DND-41 (cell line): ENCODE measurements around the gene MREG.
"Not testable (repeated sequence)": the region's sequence is repeated elsewhere in the genome, so short reads cannot be mapped to it uniquely, and the experiment has no call there.

Source experiments
- ATAC-seq: fragments of 200-7000 bp; cut with Tn5 transposase; 3 replicates; pipeline ENCODE4 v1.9.1; 2021; ENCODE audit warnings: low read depth; ENCODE audit not compliant: insufficient read depth
- DNase-seq: peaks from one replicate; pipeline ENCODE4 v3.0.0-alpha.2; 2020
- H2AFZ ChIP-seq: 2 replicates; pipeline ENCODE4 v1.6.0; 2012; ENCODE audit warnings: low read depth, low read length
- H3K27ac ChIP-seq: 2 replicates; pipeline ENCODE4 v1.5.1; 2012; ENCODE audit warnings: low read length, inconsistent platforms
- H3K27me3 ChIP-seq: fragments of 200-600 bp; sonication (generic); 2 replicates; pipeline ENCODE4 v1.6.0; 2012; ENCODE audit warnings: low read length, mild to moderate bottlenecking, inconsistent platforms; ENCODE audit not compliant: insufficient read depth, poor library complexity
- H3K36me3 ChIP-seq: 2 replicates; pipeline ENCODE4 v1.5.1; 2012; ENCODE audit warnings: low read length, inconsistent platforms; ENCODE audit not compliant: insufficient read depth
- H3K4me1 ChIP-seq: 2 replicates; pipeline ENCODE4 v1.5.1; 2012; ENCODE audit warnings: mild to moderate bottlenecking, low read length; ENCODE audit not compliant: insufficient read depth
- H3K4me2 ChIP-seq: 2 replicates; pipeline ENCODE4 v1.6.0; 2012; ENCODE audit warnings: mild to moderate bottlenecking, moderate library complexity, low read length, inconsistent platforms; ENCODE audit not compliant: insufficient read depth
- H3K4me3 ChIP-seq, 2 experiments: fragments of 200-600 bp in 1 of 2; shearing (Covaris generic) in 1 of 2; 2 replicates each; pipeline ENCODE4 v1.5.1; 2012 to 2016; ENCODE audit warnings: inconsistent platforms in 2 of 2, low read length in 2 of 2, mild to moderate bottlenecking in 2 of 2, low read depth in 1 of 2, moderate library complexity in 1 of 2
- H3K79me2 ChIP-seq: 2 replicates; pipeline ENCODE4 v1.6.0; 2012; ENCODE audit warnings: low read length, inconsistent platforms; ENCODE audit not compliant: insufficient read depth
- H3K9ac ChIP-seq: 2 replicates; pipeline ENCODE4 v1.6.0; 2012; ENCODE audit warnings: low read depth, mild to moderate bottlenecking, inconsistent platforms, low read length, moderate library complexity
- H3K9me3 ChIP-seq: 2 replicates; pipeline ENCODE4 v1.5.1; 2012; ENCODE audit warnings: low read length, moderate library complexity, mild to moderate bottlenecking, inconsistent platforms; ENCODE audit not compliant: insufficient read depth, severe bottlenecking
- H4K20me1 ChIP-seq: 2 replicates; pipeline ENCODE4 v1.6.0; 2012; ENCODE audit warnings: low read length; ENCODE audit not compliant: insufficient read depth
- CTCF ChIP-seq: IDR thresholded peaks from 2 replicates; pipeline ENCODE4 v1.5.1; 2012; ENCODE audit warnings: borderline replicate concordance, low read length, moderate library complexity, mild to moderate bottlenecking; ENCODE audit not compliant: poor library complexity, severe bottlenecking; ENCODE audit errors: extremely low read depth
- EZH2 ChIP-seq: IDR thresholded peaks from 3 replicates; pipeline ENCODE4 v1.6.1; 2012; ENCODE audit warnings: borderline replicate concordance, low read depth, mild to moderate bottlenecking, moderate library complexity, low read length, inconsistent platforms; ENCODE audit not compliant: severe bottlenecking

Gene MREG

GRCh38 chr2:215965532-215966165 lies 47.7 kb downstream of the MREG start:
- no peak overlapping the region for H3K4me2 ChIP-seq
- H2AFZ ChIP-seq = no peak overlapping the region
- H3K9me3 ChIP-seq = no peaks in the 10 kb centered on the region
- no peaks in the 10 kb centered on the region for H3K4me1 ChIP-seq
- no peaks in the 10 kb centered on the region for H3K27me3 ChIP-seq
- H3K9ac ChIP-seq = no peak overlapping the region
- no peaks in the 10 kb centered on the region; the same call in 1 of the 2 replicates for H4K20me1 ChIP-seq
- no peaks in the 10 kb centered on the region; the same call in 1 of the 2 replicates for H3K79me2 ChIP-seq
- no peak for DNase-seq
- no peaks in the 10 kb centered on the region for H3K36me3 ChIP-seq
- TF ChIP-seq EZH2 = no peak
- TF ChIP-seq CTCF = no peak
- no peak overlapping the region for H3K27ac ChIP-seq
- no peak for ATAC-seq
- H3K4me3 ChIP-seq = no peak overlapping the region

- Histone ChIP-seq H3K27ac (no peak overlapping the region), H2AFZ (no peak overlapping the region), H3K4me3 (no peak overlapping the region), H3K9ac (no peak overlapping the region), H3K36me3 (no peaks in the 10 kb centered on the region), H3K4me2 (no peak overlapping the region), H3K4me1 (no peaks in the 10 kb centered on the region), H3K9me3 (no peaks in the 10 kb centered on the region), H4K20me1 (no peaks in the 10 kb centered on the region; the same call in 1 of the 2 replicates), H3K27me3 (no peaks in the 10 kb centered on the region), H3K79me2 (no peaks in the 10 kb centered on the region)
- no peak for DNase-seq
- no peak for ATAC-seq
- TF ChIP-seq EZH2 (no peak), CTCF (no peak)
Measured at GRCh38 chr2:215961981-215962380, 51.4 kb downstream of the MREG start.

- H3K27me3 ChIP-seq = no peaks in the 10 kb centered on the region
- H3K9me3 ChIP-seq = no peaks in the 10 kb centered on the region
- no peaks in the 10 kb centered on the region for H3K79me2 ChIP-seq
- no peak overlapping the region for H2AFZ ChIP-seq
- H3K4me3 ChIP-seq = no peak overlapping the region
- H3K4me1 ChIP-seq = no peaks in the 10 kb centered on the region
- no peak for ATAC-seq
- no peak for DNase-seq
- no peak overlapping the region for H3K9ac ChIP-seq
- H3K27ac ChIP-seq = no peak overlapping the region
- TF ChIP-seq CTCF (no peak), EZH2 (no peak)
- no peaks in the 10 kb centered on the region for H3K36me3 ChIP-seq
- H4K20me1 ChIP-seq = no peaks in the 10 kb centered on the region; the same call in 1 of the 2 replicates
- H3K4me2 ChIP-seq = no peak overlapping the region
Measured at GRCh38 chr2:215958257-215958656, 55.1 kb downstream of the MREG start.

- H3K9ac ChIP-seq, H3K79me2 ChIP-seq, H3K4me1 ChIP-seq, H4K20me1 ChIP-seq, H3K4me2 ChIP-seq, H2AFZ ChIP-seq, H3K4me3 ChIP-seq, H3K36me3 ChIP-seq, ATAC-seq, H3K9me3 ChIP-seq, H3K27ac ChIP-seq, DNase-seq, H3K27me3 ChIP-seq: not testable (repeated sequence)
Measured at GRCh38 chr2:215957354-215958122, 55.8 kb downstream of the MREG start.
